OCI-LY3 (cell line): ENCODE data around the gene LIPE.
"Not testable (repeated sequence)": the region's sequence is repeated elsewhere in the genome, so short reads cannot be mapped to it uniquely, and the experiment has no call there.

Experiments
- H2AFZ ChIP-seq: fragments of 200-600, 300-600 bp; shearing (Covaris generic); 2 replicates; pipeline ENCODE4 v1.6.0; 2014; ENCODE audit warnings: antibody characterized with exemption, low read depth, low read length
- H3K27ac ChIP-seq: fragments of 200-600, 300-600 bp; sonication (generic); 2 replicates; pipeline ENCODE4 v1.5.1; 2014; ENCODE audit warnings: mild to moderate bottlenecking, low read length, moderate library complexity, mixed read lengths
- H3K27me3 ChIP-seq: fragments of 200-600, 300-600 bp; sonication (generic); 2 replicates; pipeline ENCODE4 v1.6.1; 2014; ENCODE audit warnings: low read depth, low read length, mixed read lengths
- H3K36me3 ChIP-seq: fragments of 200-600, 300-600 bp; sonication (generic); replicated peaks from 2 replicates; pipeline ENCODE3; 2014; ENCODE audit warnings: low read depth, low read length, mixed read lengths
- H3K4me1 ChIP-seq: fragments of 300-600, 200-600 bp; sonication (generic); 2 replicates; pipeline ENCODE4 v1.6.1; 2014; ENCODE audit warnings: low read length, mixed read lengths
- H3K4me2 ChIP-seq: fragments of 200-600, 300-600 bp; sonication (generic); 2 replicates; pipeline ENCODE4 v1.6.1; 2014; ENCODE audit warnings: low read length, mixed read lengths
- H3K4me3 ChIP-seq: fragments of 300-600, 200-600 bp; sonication (generic); 2 replicates; pipeline ENCODE4 v1.5.1; 2014; ENCODE audit warnings: antibody characterized with exemption, mild to moderate bottlenecking, low read length, moderate library complexity
- H3K79me2 ChIP-seq: fragments of 300-600, 200-600 bp; shearing (Covaris generic); 2 replicates; pipeline ENCODE4 v1.6.1; 2014; ENCODE audit warnings: mild to moderate bottlenecking, low read length, mixed read lengths
- H3K9ac ChIP-seq: fragments of 300-600, 200-600 bp; shearing (Covaris generic); 2 replicates; pipeline ENCODE4 v1.6.0; 2014; ENCODE audit warnings: mild to moderate bottlenecking, low read length, moderate library complexity
- H3K9me3 ChIP-seq: fragments of 200-600, 300-600 bp; shearing (Covaris generic); 2 replicates; pipeline ENCODE4 v1.6.1; 2014; ENCODE audit warnings: low read length, mixed read lengths; ENCODE audit not compliant: insufficient read depth
- H4K20me1 ChIP-seq: fragments of 200-600, 300-600 bp; sonication (generic); 2 replicates; pipeline ENCODE4 v1.6.1; 2016; ENCODE audit warnings: low read length, mixed read lengths; ENCODE audit not compliant: insufficient read depth
- EZH2phosphoT487 ChIP-seq: fragments of 200-600 bp; shearing (Covaris generic); IDR thresholded peaks from 2 replicates; pipeline ENCODE4 v1.6.1; 2018; ENCODE audit warnings: antibody characterized with exemption, mixed run types, low read depth
- TF ChIP-seq, protein P1 (sequence below): fragments of 200-600, 300-600 bp; sonication (generic); IDR thresholded peaks from 2 replicates; pipeline ENCODE4 v1.5.1; 2014; ENCODE audit warnings: antibody characterized with exemption, low read length, low read depth

LIPE gene

DNA sequence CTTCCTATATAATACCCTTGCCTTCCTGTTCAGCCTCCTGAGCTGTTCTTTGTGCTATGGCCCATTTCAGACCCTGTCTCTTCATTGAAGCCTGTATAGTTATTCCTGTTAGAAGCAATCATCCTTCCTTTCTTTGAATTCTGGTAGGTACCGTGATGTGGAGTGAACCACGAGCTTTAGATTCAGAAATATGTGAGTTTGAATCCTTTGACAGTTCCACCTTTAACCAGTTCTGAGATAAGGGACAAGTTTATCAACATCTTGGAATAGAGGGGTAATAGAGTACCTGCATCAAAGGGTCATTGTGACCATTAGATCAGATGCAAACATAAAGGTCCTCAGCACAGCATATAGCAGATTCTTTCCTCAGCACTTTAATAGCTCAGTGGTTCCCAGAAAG lies 27.9 kb upstream of the LIPE start:
- H3K79me2 ChIP-seq, result no peaks in the 10 kb centered on the region
- no peak overlapping the region for H3K27ac ChIP-seq
- H3K4me2 ChIP-seq, result no peak overlapping the region
- peaks cover 6% of the 10 kb centered on the region; the same call in 1 of the 2 replicates for H3K4me1 ChIP-seq
- TF ChIP-seq EZH2phosphoT487, result no peak
- TF ChIP-seq, protein P1, sequence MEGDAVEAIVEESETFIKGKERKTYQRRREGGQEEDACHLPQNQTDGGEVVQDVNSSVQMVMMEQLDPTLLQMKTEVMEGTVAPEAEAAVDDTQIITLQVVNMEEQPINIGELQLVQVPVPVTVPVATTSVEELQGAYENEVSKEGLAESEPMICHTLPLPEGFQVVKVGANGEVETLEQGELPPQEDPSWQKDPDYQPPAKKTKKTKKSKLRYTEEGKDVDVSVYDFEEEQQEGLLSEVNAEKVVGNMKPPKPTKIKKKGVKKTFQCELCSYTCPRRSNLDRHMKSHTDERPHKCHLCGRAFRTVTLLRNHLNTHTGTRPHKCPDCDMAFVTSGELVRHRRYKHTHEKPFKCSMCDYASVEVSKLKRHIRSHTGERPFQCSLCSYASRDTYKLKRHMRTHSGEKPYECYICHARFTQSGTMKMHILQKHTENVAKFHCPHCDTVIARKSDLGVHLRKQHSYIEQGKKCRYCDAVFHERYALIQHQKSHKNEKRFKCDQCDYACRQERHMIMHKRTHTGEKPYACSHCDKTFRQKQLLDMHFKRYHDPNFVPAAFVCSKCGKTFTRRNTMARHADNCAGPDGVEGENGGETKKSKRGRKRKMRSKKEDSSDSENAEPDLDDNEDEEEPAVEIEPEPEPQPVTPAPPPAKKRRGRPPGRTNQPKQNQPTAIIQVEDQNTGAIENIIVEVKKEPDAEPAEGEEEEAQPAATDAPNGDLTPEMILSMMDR, result no peak
- no peaks in the 10 kb centered on the region for H3K9me3 ChIP-seq
- no peaks in the 10 kb centered on the region for H4K20me1 ChIP-seq
- no peak overlapping the region for H2AFZ ChIP-seq
- no peak overlapping the region for H3K4me3 ChIP-seq
- no peaks in the 10 kb centered on the region for H3K36me3 ChIP-seq
- peaks cover 49% of the 10 kb centered on the region for H3K27me3 ChIP-seq
- no peak overlapping the region for H3K9ac ChIP-seq

DNA sequence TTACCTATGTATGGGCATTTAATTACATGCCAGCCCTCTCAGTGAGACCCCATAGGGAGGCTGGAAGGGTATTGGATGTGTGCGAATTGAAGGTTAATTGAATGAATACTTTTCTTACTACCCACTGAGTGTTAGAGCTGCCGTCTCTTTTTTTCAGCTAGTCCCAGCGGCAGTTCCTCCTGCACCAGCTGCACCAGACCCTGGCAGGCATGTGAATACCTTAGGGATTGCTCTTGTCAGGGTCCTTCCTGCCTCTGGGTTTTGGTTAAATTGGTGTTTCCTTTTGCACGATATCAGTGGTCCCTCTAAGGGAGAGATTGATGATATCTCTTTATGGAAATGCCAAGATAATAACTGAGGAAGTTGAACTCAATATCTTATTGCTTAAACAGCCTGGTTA lies 25.4 kb upstream of the LIPE start:
- Histone ChIP-seq H3K9ac (no peak overlapping the region), H4K20me1 (no peaks in the 10 kb centered on the region), H2AFZ (no peak overlapping the region), H3K27me3 (peaks cover 67% of the 10 kb centered on the region), H3K4me2 (no peak overlapping the region), H3K79me2 (no peaks in the 10 kb centered on the region), H3K27ac (no peak overlapping the region), H3K4me3 (no peak overlapping the region), H3K4me1 (peaks cover 6% of the 10 kb centered on the region; the same call in 1 of the 2 replicates), H3K36me3 (no peaks in the 10 kb centered on the region), H3K9me3 (no peaks in the 10 kb centered on the region)
- TF ChIP-seq EZH2phosphoT487, result no peak
- TF ChIP-seq, protein P1, result no peak

- H3K9me3 ChIP-seq, result no peaks in the 10 kb centered on the region
- TF ChIP-seq EZH2phosphoT487, result no peak
- TF ChIP-seq, protein P1, result peak; percentile 98
- H3K27ac ChIP-seq, result no peak overlapping the region
- no peak overlapping the region for H2AFZ ChIP-seq
- H3K4me1 ChIP-seq, result peaks cover 6% of the 10 kb centered on the region; the same call in 1 of the 2 replicates
- H3K27me3 ChIP-seq, result peaks cover 67% of the 10 kb centered on the region
- H4K20me1 ChIP-seq, result no peaks in the 10 kb centered on the region
- H3K79me2 ChIP-seq, result no peaks in the 10 kb centered on the region
- no peak overlapping the region for H3K4me3 ChIP-seq
- H3K36me3 ChIP-seq, result no peaks in the 10 kb centered on the region
- no peak overlapping the region for H3K9ac ChIP-seq
- H3K4me2 ChIP-seq, result no peak overlapping the region
Measured at GRCh38 chr19:42450314-42450934, 23.2 kb upstream of the LIPE start.

DNA sequence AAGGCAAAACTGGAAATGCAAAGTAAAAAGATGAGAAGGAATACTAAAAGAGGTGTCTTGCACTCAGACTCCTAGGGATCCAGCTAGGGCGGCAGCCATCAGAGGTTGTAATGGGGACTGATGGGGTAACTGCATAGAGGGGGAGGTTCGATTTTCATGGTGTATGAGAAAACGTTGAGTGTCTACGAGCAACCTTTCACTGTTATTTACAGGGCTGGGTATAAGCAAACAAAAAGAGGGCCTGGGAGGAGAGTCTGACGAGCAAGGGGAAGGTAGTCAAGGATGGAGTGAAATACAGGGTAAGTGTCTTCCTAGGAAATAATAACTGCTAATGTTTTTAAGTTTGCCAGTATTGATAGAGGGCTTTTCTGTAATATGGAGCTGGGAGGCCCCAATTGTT lies 21.1 kb upstream of the LIPE start:
- H3K4me3 ChIP-seq, H3K9ac ChIP-seq, H3K4me1 ChIP-seq, H3K79me2 ChIP-seq, H3K27ac ChIP-seq, H3K4me2 ChIP-seq, H2AFZ ChIP-seq, H3K36me3 ChIP-seq, H4K20me1 ChIP-seq, H3K9me3 ChIP-seq: not testable (repeated sequence)
- H3K27me3 ChIP-seq, result peaks cover 65% of the 10 kb centered on the region
